ENCODE measurements around the gene ALDH1A3.

Gene ALDH1A3

DNA sequence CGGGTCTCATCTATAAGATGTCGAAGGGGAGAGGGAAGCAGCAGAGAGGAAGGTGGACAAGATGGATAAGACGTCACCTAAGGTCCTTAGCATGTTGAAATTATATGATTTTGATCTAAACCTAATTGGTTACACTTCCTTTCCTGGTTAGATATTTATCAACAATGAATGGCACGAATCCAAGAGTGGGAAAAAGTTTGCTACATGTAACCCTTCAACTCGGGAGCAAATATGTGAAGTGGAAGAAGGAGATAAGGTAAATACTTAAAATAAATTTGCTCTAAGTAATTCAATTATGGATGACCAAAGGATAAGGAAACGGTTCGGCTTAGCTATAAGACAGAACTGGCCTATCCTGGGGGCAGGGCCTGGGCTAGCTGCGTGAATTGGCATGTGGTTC, 5.5 kb downstream of the ALDH1A3 start:
- no peak for DNase-seq

DNA sequence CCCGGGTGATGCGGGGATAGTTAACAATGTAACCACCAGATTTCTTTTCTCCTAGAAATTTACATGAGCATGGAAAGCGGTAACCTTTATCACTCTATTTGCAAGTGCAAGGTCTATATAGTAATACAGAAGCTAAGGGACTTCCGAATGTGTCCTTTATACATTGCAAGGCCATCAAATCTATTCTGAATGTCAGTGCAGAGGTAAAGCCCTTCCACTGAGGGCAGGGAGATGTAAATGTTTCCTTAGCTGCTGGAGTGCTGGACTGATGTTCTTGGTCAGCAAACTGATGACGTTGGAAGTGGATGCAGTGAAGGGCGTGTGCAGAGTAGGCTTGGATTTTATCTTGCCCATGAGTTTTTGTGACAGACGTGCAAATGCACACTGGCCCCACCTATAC, 6.2 kb downstream of the ALDH1A3 start:
- DNase-seq: no peak

DNA sequence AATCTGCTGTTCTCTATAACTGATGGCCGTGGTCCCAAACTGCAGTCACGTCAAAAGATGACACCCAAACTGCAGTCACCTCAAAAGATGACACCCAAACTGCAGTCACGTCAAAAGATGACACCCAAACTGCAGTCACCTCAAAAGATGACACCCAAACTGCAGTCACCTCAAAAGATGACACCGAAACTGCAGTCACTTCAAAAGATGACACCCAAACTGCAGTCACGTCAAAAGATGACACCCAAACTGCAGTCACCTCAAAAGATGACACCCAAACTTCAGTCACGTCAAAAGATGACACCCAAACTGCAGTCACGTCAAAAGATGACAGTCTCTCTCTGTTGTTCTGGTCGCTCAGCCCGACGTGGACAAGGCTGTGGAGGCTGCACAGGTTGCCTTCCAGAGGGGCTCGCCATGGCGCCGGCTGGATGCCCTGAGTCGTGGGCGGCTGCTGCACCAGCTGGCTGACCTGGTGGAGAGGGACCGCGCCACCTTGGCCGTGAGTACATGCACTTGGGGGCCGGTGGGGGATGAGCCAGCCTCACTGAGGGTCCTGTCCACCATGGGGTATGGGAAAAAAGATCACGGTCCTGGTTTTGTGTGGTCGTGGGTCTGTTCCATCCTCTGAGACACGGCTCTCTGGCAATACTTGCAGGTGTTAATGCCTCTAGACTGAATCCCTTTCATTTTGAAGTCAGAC, 7.7 kb downstream of the ALDH1A3 start:
- DNase-seq: no peak

DNA sequence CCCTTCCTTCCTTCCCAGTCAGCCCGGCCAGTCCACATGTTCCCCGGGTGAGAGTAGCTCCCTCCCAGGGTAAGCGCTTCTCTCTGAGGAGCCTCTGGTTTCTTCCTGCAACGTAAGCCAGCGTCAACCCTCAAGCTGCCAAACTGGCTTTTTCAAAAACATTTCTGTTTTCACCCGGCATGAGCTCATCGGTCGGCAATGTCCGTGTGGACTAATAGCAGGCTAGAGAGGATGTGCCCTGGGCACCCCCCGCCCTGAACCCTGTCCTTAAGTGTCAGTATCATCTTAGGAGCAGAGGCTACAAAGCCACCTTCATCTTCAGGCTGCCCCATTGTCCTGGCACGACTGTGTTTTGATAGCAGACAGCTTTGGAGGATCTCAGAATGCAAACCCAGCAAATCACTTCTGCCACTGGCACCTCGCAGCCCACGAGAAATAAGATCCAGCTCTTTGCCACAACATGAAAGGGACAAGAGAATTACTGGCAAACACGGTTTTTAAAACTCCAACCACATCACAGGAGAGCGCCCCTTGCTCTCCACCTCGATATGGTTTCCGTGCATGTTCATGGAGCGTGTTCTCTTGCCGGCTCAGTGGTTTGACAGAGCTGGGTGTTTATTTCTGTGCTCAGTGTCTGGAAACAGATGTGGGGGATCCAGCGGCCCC, 9.9 kb downstream of the ALDH1A3 start:
- DNase-seq: no peak

DNA sequence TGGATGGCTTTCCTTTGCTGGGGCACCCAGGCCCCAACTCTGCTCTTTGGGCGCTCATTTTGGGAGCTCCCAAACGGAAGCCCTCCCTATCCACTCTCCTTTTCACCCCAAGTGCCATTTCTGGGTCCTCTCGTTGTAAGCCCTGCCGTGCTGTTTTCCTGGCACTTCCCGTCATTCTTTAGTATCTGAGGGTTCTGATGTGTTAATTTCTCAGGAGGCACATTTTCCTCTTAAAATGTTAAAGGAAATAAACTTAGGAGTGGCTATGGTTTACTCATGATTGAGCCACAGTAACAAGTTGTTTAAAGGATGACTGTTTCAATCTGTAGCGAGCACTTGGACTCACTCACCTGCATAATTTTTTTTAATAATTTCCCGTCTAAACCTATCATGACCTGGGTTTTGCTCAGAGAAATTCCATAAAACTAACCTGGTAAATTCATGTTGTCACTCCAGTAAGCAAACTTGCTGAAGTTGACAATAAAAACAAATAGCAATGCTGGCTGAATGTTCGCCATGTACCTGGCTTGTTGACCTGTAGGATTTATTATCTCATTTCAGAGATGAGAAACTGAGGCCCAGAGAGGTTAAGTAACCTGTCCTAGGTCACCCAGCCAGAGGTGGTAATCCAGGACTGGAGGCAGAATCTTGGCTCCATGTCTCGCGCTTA, 10.6 kb downstream of the ALDH1A3 start:
- DNase-seq: no peak

DNA sequence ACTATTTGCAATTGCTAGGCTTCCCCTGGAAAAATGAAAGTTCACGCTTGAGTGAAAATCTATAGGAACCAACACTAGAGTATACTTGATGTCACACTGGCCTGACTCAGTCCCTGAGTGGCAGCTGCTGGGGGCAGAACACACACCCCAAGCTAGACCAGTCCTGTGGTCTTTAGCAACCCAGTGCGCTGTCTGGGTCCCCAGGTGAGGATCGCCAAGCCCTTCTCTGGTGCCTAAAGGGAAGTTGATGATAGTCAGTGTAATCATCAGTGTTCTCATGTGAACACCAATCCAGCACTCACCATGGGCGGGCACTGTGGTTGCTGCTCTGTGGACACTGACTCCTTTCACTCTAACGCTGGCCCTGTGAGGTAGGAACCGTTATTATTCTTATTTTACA, 11.2 kb downstream of the ALDH1A3 start:
- DNase-seq: no peak

DNA sequence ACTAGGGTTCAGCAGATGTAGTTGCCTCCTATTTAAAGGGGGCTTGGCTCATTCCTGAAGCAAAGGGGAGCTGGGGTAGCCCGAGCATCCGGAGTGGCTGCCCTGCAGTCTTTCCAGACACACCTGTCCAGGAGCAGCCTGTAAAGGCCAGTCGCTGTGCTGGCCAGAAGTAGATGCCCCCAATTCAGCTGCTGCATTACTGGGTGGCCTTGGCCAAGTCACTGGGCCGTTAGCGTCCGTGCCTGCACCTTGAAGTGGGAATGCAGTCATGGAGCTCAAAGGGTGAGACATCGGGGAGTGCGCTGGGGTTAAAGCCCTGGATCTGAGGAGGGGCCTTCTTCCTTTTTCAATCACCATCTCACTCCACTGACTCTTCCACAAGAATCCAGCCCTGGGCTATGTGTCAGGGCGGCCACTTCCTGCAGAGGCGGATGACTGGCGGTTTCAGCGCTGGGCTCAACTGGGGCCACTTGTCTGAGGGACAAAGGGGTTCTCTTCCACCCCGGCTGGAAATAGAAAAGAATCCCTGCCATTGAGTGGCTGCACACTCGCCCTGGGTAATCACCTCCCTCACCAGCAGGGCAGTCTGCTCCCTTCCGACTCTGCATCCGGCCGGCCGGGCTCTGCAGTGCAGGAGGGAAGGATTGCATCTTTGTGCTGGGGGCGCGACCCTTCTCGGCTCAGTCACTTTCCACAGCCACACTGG, 11.8 kb downstream of the ALDH1A3 start:
- DNase-seq: no peak

DNA sequence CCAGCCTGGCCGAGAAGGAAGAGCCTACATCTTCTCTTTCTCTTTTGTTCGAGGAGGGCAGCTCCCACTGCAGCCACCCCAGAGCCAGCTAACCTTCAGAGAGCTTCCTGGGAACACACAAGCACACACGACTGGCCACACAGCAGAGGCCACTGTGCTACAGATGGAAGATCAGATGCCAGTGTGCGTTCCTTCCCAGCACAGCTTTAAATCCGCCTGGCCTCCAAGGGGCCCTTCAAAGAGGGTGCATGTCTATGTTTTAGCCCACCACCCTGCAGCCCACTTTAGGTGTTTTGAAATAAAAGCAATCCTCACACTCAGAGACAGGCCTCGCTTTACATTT, 12.4 kb downstream of the ALDH1A3 start:
- DNase-seq: no peak

DNA sequence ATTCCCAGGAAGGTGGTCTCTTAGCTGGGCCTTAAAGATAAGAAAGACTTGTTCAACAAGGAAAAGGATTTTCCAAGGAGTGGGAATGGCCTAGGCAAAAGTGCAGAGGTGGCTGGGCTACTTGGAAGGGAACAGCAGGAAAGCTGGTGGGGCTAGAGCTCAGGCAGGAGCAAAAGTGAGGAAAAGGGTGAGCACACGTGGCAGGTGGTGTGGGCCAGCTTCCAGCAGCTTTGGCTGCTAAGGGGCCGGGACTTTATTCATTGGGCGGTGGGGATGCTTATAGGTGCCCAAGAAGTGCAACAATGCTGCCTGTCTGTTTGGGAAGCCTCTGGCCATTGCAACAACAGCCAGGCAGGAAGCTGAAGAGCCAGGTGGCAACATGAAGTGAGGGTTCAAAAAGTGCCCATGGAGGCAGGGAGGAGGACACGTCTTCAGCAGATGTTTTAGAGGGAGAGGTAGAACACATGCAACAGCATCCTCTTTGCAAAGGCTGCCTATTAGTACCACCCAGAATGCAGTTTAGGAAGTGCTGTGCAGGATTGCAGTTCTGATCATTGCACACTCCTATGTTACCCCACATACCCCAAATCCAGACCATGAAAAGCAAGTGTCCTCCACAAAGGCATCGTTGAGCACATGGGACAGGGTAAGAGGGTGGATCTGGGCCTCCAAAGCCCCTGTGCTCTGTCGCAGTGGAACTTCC, 13.8 kb downstream of the ALDH1A3 start:
- no peak for DNase-seq

DNA sequence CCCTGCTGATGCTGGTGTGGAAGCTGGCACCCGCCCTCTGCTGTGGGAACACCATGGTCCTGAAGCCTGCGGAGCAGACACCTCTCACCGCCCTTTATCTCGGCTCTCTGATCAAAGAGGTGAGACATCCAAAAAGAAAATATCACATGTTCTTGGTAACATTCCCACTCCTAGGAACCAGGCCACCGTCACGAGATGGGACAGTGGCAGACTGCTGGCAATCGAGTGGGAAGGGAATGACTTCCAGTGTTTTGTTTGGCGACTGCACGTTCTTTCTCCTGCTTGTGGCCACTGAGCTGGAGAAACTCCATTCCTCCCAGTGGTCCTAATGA, 14.3 kb downstream of the ALDH1A3 start:
- no peak for DNase-seq

DNA sequence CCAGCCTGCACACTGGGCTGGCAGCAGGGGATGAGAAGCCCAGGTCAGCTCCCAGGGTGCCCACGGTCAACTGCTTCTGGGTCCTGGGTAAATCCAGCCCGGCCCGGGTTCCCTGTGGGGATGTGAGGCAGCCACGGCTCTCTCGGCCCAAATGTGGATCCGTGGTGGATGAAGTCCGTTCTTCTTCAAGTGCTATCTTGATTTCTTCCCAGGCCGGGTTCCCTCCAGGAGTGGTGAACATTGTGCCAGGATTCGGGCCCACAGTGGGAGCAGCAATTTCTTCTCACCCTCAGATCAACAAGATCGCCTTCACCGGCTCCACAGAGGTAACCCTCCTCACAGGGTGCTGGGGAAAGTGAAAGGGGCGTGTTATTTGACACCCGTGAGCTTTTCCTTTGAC, 16.1 kb downstream of the ALDH1A3 start:
- DNase-seq: no peak

DNA sequence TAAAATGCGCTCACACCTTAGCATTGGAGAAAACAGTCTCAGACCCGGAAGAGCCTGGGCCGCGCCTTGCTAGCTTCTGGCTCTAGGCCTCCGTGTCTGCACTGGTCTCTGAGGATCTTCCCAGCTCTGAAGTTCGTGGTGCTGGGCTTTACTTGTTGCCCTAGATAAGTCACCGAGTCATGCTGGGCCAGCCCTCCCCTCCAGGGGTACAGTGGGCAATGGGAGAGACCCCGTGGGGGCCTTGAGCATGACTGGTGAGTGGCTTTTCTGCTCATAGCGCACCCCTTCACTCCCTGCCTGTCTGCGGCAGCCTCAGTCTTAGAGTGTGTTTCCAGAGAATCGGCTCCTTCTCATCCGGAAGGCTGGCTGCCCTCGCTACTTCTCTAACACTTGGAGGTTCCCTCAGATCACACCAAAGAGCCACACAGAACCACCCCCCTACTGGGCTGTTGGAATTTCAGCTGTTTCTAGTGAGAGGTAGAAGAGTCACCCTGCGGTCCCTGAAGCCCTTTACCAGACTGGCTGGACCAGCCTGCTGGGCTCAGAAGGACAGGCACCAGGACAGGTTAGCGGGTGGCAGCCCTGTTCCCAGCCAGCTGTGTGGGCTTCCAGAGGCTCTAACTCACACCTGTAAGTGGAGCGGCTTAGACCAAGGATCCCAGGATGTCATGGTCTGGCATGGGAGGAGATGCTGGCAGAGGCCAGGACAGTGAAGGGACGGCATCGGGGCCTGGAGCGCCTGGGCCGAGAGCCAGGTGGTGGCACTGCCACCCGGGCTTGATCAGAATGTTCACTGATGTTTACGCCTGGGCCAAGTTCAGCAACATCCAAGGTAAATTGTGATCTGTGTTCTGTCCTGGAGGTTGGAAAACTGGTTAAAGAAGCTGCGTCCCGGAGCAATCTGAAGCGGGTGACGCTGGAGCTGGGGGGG, 17.9 kb downstream of the ALDH1A3 start:
- no peak for DNase-seq

DNA sequence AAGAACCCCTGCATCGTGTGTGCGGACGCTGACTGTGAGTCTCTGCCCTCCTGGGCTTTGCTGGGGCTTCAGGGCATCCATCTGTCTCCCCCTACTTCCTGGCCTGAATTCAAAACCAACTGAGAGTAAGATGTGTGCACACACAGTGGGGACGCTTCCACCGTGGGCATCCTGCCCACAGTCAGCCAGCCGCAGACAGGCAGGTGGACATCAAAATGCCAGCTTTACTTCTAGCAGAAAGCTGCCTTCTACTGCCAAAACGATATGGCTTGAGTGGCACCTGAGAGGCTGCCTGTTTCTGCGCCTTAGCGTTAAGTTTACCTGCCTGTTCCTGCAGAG, 18.5 kb downstream of the ALDH1A3 start:
- DNase-seq: no peak

DNA sequence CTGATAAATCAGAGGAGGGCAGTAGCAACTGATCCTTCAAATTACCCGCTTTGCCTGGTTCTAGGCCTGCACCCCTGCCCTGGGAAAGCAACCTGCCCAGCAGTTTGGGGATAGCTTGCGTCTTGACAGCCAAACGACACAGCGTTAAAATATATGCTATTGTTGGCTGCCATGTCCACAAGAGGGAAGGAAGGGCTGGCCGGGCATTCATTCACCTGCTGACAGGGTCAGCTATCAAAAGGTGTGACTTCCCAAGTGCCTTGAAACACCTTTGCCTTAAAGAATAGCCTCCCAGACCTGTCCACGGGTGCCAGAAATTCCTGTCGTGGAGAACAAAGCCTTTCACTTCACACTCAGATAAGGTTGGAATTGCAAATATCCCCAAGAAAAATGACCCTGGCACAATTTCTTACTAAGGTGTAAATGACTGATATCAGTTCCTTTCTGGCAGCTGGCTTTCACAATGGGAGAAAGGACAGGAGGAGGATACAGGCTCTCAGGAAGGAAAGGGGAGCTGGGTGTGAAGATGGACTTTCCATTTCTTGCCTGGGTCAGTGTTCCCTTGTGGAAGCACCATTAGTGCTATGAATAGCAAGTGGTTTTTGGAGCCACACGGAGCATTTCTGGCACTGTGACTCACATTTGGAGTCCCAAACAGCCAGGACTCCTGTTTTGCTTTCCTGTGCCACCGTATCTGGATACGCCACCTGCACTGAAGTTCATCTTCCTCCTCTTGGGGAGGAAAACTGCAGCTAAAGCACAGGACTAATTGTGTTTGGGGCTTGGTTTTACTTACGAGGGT, 19.2 kb downstream of the ALDH1A3 start:
- no peak for DNase-seq

DNA sequence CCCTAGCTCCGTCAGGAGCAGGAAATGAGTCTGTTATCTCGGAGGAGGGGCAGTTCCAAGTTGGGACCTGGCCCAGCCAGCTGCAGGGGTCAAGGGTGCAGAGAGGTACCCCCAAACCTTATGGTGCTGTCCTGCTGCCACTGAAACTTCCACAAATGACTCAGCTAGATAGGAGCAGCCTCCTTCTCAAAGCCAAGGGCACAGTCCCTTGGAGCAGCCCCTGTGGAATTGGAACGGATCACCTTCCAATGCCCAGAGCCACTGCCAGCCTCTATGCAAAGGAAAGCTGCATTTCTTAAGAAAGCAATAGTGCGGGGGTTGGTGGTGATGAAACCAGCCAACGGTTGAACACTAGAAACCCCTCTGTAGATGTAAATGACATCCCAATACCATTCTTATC, 20.0 kb downstream of the ALDH1A3 start:
- DNase-seq: no peak

DNA sequence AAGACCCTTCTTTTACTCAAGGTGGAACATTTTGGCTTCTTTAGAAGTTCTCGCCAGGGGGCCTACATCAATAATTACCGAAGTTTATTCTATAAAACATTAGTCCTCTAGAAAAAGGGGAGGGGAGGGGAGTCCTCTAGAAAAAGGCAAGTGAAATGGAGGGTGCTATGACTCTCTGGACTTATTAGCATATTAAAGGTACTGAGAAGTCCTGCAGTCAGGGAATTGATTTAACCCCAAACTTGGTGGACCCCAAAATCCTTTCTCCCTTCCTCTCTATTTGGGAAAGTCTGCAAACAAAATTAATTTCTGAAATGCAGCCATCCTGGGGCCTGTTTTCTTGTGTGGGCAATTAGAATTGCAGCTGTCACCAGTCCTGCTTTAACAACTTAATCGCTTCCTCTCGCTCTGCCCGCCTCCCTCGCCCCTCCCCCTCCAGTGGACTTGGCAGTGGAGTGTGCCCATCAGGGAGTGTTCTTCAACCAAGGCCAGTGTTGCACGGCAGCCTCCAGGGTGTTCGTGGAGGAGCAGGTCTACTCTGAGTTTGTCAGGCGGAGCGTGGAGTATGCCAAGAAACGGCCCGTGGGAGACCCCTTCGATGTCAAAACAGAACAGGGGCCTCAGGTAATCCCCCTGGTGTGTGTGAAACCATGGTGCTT, 20.6 kb downstream of the ALDH1A3 start:
- no peak for DNase-seq

DNA sequence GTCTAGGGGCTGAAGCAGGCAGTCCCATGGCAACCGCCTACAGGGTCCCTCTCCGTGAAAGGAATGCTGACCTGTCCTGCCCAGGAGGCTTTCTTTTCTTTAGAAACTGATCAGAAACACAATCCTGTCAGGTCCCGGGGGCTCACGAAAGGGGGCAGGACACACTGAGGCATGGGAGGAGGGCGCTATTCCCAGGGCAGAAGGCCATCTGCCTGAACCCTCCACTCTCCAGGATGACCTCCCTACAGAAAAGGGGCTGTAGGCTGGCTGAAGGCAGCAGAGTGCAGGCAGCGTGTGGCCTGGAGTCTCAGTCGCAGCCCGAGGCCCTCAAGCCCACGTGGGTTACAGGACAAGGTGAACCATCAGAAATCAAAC, 21.2 kb downstream of the ALDH1A3 start:
- DNase-seq: no peak

DNA sequence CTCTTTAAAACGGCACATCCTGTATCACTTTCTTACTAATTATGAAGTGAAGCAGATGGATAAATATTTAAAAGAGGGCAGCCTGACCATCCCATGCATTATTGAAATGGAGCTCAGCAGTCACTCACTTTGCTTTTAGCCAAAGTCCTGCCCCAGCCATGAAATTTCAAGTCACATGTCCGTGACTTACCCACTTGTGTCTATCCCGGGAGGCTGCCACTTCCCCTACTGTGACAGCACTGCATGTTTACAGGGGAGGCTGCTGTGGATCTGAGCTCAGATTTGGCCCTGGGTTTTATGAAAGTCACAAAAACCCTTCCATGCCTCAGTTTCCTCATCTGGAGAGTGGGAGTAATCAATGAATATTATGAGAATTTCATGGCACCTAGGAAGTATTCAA, 21.7 kb downstream of the ALDH1A3 start:
- no peak for DNase-seq

DNA sequence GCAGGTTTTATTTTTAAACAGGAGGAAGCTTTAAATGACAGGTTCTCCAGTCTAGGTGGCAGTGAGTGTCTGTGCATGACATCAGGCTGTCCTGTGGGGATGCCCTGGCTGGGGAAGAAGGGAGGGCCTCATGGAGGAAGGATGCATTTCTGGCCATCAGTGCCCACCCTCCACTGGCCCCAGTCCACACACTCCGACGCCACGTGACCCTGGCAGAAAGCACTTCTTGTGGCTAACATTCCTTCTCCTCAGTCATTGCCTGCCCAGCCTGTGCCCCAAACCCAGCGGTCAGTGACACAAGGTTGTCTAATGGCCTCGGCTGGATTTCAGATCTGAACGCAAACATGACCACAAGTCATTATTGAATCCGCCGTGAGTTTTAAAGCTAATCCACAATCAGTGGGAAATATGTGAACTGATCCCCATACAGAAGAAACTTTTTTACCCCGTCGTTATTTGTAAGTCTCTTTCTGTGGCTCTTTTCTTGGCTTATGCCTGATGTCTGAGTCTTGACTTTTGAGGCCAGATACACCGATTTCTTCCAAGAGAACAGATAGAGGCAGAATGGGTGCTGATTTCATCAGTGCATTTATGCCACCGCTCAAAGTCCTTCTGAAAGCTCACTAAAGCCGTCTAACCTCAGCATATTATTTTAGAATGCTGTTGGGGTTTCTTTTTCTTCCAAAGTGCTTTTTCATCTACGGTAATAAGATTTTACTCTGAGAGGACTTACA, 22.2 kb downstream of the ALDH1A3 start:
- no peak for DNase-seq
